ENCODE measurements around the gene CENPS. TPM values are rescaled to one million over a fixed set of nuclear protein-coding genes. Genes with fewer than 3 reads are reported as not detected.

Gene CENPS
- 10 to 100 TPM; 16.1 to 20.7 TPM for total RNA-seq

DNA sequence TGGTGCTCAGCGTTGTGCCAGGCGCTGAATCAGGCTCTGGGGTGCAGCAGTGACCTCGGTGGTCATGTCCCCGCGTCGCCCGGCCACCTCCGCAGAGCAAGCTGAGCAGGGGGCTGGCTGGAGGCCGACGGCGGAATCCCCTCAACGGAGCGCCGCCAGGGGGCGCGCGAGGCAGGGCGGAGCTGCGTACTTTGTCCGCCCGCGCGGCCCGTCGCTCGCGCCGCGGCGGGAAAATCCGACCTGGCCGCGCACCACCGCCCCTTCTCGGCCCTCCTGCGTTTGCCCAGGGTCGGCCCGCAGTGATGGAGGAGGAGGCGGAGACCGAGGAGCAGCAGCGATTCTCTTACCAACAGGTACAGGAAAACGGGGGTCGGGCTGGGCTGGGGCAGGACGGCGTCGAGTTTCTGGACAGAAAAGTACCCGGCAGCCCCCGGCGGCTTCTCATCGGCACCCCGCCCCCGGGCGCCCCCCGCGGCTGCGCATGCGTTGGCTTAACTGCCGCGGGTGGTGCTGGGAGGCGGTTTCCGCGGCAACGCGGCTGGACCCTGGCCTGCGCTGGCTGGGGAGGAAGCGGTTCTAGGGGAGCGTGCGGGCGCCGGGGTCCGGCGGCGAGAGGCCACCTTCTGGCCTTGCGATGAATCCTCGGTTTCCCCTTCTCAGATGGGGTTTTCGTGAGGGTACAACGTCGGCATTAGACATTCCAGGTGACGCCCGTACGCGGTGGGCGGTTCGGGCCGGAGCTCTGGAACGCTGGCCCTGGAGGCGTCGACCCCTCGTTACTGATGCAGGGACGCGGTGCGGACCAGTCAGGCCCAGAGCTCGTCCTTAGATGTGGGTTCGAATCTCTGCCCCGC is at the start of gene CENPS:
TSS of gene CENPS (plus strand) at position 218 of the 854 bp plus-strand sequence. CDS start at position 303, 85 bp downstream.
- Mint-ChIP-seq H3K4me3 (peak within 1 kb of the TSS; percentile 82), H3K27me3 (no peaks in the 10 kb centered on the region), H3K4me1 (peaks cover 31% of the 10 kb centered on the region), H3K9me3 (no peaks in the 10 kb centered on the region), H3K36me3 (ENCODE audit: low read depth) (no peaks in the 10 kb centered on the region), H3K27ac (peak within 1 kb of the TSS; percentile 91)
- peak; percentile 81 for DNase-seq
- POLR2A ChIA-PET, result interaction anchor here (0.7 kb wide), 1 partner anchor 359 kb away, joined by 3 read pairs; no protein-coding TSS in a partner anchor
- CTCF ChIA-PET, result interaction anchor here (0.6 to 4.6 kb wide), 31 partner anchors 10 to 546 kb away, joined by 3 to 61 read pairs (median 4); partner anchors contain the start of genes DFFA, KIF1B, LZIC and NMNAT1

DNA sequence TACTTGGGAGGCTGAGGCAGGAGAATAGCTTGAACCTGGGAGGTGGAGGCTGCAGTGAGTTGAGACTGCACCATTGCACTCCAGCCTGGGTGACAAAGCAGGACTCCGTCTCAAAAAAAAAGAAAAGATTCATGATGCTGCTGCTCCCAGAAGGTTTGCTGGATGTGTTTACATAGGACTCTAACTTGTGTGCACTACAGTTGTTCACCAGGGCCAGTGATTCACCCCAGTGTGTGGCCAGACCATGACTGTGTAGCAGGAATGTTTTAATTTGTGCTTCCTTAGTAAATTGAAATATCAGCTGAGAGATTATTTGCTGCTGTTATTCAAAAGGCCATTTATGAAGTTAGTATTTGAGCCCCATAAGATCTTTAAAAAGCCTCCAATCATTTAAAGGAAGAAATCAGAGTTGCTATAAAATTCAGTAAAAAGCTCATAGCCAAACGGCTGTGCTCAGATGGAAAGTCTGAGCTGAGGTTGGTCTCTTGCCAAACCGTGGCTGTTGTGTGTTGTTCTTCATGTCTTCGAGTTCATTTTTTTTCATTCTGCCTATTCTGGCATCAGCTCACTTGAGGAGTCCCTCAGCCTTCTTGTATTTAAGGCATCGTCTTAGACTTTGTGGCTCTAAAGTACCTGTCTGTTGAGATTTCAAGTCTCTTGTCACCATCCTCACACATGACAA is 49.5 kb upstream of the CENPS start:
- DNase-seq, result no peak
- ChIA-PET POLR2A (interaction anchor here (0.6 kb wide), 1 partner anchor 32 kb away, joined by 7 read pairs; no protein-coding TSS in a partner anchor), CTCF (interaction anchor here (0.6 to 1.2 kb wide), 3 partner anchors 32 to 729 kb away, joined by 3 read pairs; no protein-coding TSS in a partner anchor)
- Mint-ChIP-seq H3K27ac (no peak overlapping the region), H3K4me1 (no peaks in the 10 kb centered on the region), H3K4me3 (no peak overlapping the region), H3K27me3 (no peaks in the 10 kb centered on the region), H3K9me3 (no peaks in the 10 kb centered on the region), H3K36me3 (ENCODE audit: low read depth) (no peaks in the 10 kb centered on the region)

DNA sequence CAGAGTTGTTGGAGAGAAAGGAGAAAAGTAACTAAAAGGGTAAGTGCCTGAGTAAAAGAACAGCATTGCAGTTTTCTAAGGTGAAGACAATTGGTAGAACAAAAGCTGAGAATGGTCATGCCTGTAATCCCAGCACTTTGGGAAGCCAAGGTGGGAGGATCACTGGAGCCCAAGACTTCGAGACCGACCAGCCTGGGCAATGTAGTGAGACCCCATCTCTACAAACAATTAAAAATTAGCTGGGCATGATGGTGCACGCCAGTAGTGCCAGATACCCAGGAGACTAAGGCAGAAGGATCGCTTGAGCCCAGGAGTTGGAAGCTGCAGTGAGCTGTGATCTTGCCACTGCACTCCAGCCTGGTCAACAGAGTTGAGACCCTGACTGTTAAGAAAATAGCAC is 46.6 kb upstream of the CENPS start:
- Mint-ChIP-seq H3K9me3 (no peaks in the 10 kb centered on the region), H3K36me3 (ENCODE audit: low read depth) (no peaks in the 10 kb centered on the region), H3K4me3 (no peak overlapping the region), H3K27ac (no peak overlapping the region), H3K4me1 (peaks cover 11% of the 10 kb centered on the region), H3K27me3 (no peaks in the 10 kb centered on the region)
- POLR2A ChIA-PET, result no interaction called here
- CTCF ChIA-PET, result interaction anchor here (1.4 kb wide), 1 partner anchor 24 kb away, joined by 3 read pairs; no protein-coding TSS in a partner anchor
- DNase-seq, result no peak

GRCh38 chr1:10384219-10384618 is 46.0 kb upstream of the CENPS start:
- POLR2A ChIA-PET, result no interaction called here
- Mint-ChIP-seq H3K27me3 (no peaks in the 10 kb centered on the region), H3K9me3 (no peaks in the 10 kb centered on the region), H3K4me3 (no peak overlapping the region), H3K4me1 (peaks cover 11% of the 10 kb centered on the region), H3K27ac (no peak overlapping the region), H3K36me3 (ENCODE audit: low read depth) (no peaks in the 10 kb centered on the region)
- CTCF ChIA-PET, result interaction anchor here (0.6 to 1.4 kb wide), 2 partner anchors 23 to 45 kb away, joined by 3 to 5 read pairs; no protein-coding TSS in a partner anchor
- no peak for DNase-seq

DNA sequence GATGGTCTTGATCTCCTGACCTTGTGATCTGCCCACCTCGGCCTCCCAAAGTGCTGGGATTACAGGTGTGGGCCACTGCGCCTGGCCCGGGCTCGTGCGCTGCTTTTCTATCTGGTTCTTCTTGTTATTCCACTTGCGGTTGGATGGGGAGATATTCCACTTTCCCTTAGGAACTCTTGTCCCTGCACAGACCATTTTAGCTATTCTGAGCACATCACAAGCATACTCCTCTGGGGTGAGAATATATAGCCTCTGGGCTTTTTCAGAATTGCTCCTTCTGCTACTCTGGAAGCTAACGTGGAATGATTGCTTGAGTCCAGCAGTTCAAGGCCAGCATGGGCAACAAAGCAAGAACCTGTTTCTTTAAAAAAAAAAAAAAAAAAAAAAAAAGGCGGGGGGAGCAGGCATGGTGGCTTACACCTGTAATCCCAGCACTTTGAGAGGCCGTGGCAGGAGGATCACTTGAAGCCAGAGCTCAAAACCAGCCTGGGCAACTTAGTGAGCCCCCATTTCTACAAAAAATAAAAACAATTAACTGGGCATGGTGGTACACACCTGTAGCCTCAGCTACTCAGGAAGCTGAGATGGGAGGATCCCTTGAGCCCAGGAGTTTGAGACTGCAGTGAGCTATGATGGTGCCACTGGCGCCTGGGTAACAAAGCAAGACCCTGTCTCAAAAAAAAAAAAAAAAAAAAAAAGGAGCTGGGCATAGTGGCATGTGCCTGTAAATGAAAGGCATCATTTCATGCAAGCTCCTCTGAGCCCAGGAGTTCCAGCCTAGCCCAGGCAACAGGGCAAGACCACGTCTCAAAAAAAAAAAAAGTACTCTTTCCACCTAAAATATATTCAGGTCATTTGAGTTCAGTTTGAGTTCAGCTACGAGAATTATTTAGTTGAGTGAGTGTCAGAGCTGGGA is 43.2 kb upstream of the CENPS start:
- H3K9me3 Mint-ChIP-seq, result no peaks in the 10 kb centered on the region
- H3K27me3 Mint-ChIP-seq, result no peaks in the 10 kb centered on the region
- POLR2A ChIA-PET, result interaction anchor here (0.6 kb wide), 1 partner anchor 600 kb away, joined by 3 read pairs; no protein-coding TSS in a partner anchor
- no peak overlapping the region for H3K4me3 Mint-ChIP-seq
- peaks cover 11% of the 10 kb centered on the region for H3K4me1 Mint-ChIP-seq
- DNase-seq, result no peak
- CTCF ChIA-PET, result interaction anchor here (0.6 to 1.8 kb wide), 12 partner anchors 10 to 714 kb away, joined by 3 to 5 read pairs (median 4); no protein-coding TSS in a partner anchor
- no peaks in the 10 kb centered on the region for H3K36me3 Mint-ChIP-seq (ENCODE audit: low read depth)
- no peak overlapping the region for H3K27ac Mint-ChIP-seq

GRCh38 chr1:10387677-10388386 is 42.4 kb upstream of the CENPS start:
- Mint-ChIP-seq H3K4me3 (no peak overlapping the region), H3K27me3 (no peaks in the 10 kb centered on the region), H3K4me1 (peaks cover 11% of the 10 kb centered on the region), H3K9me3 (no peaks in the 10 kb centered on the region), H3K27ac (no peak overlapping the region), H3K36me3 (ENCODE audit: low read depth) (no peaks in the 10 kb centered on the region)
- DNase-seq, result no peak
- CTCF ChIA-PET, result interaction anchor here (0.6 to 1.8 kb wide), 7 partner anchors 10 to 714 kb away, joined by 3 to 5 read pairs (median 4); no protein-coding TSS in a partner anchor
- POLR2A ChIA-PET, result interaction anchor here (0.6 kb wide), 1 partner anchor 600 kb away, joined by 3 read pairs; no protein-coding TSS in a partner anchor

GRCh38 chr1:10388387-10388715 is 41.9 kb upstream of the CENPS start:
- Mint-ChIP-seq H3K9me3 (no peaks in the 10 kb centered on the region), H3K27me3 (no peaks in the 10 kb centered on the region), H3K4me3 (no peak overlapping the region), H3K27ac (no peak overlapping the region), H3K4me1 (peaks cover 11% of the 10 kb centered on the region), H3K36me3 (ENCODE audit: low read depth) (no peaks in the 10 kb centered on the region)
- ChIA-PET POLR2A (no interaction called here), CTCF (interaction anchor here (0.5 to 1.7 kb wide), 5 partner anchors 12 to 316 kb away, joined by 3 to 5 read pairs (median 4); partner anchors contain the start of gene KIF1B)
- DNase-seq, result no peak

GRCh38 chr1:10389271-10389973 is 40.8 kb upstream of the CENPS start:
- Mint-ChIP-seq H3K4me3 (no peak overlapping the region), H3K27me3 (no peaks in the 10 kb centered on the region), H3K4me1 (peaks cover 11% of the 10 kb centered on the region), H3K27ac (no peak overlapping the region), H3K9me3 (peaks cover 3% of the 10 kb centered on the region), H3K36me3 (ENCODE audit: low read depth) (no peaks in the 10 kb centered on the region)
- no peak for DNase-seq
- ChIA-PET CTCF (no interaction called here), POLR2A (no interaction called here)

DNA sequence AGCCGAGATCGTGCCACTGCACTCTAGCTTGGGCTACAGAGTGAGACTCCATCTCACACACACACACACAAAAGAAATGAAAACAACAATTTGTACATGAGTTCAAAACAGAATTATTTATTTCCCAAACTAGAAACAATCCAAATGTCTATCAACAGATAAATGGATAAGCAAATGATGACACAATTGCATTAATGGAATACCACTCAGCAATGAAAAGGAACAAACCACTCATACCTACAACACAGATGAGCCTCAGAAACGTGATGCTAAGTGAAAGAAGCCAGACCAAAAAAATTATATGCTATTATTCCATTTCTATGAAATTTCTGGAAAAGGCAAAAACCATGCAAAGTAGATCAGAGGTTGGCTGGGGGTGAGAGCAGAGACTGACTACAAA is 33.4 kb upstream of the CENPS start:
- Mint-ChIP-seq H3K27me3 (no peaks in the 10 kb centered on the region), H3K4me3 (peak overlapping the region; percentile 8), H3K36me3 (ENCODE audit: low read depth) (peaks cover 9% of the 10 kb centered on the region), H3K4me1 (peaks cover 26% of the 10 kb centered on the region), H3K27ac (no peak overlapping the region), H3K9me3 (peaks cover 4% of the 10 kb centered on the region)
- DNase-seq, result no peak
- CTCF ChIA-PET, result interaction anchor here (0.6 to 1.5 kb wide), 2 partner anchors 12 to 187 kb away, joined by 3 read pairs; partner anchors contain the start of gene KIF1B
- POLR2A ChIA-PET, result no interaction called here

DNA sequence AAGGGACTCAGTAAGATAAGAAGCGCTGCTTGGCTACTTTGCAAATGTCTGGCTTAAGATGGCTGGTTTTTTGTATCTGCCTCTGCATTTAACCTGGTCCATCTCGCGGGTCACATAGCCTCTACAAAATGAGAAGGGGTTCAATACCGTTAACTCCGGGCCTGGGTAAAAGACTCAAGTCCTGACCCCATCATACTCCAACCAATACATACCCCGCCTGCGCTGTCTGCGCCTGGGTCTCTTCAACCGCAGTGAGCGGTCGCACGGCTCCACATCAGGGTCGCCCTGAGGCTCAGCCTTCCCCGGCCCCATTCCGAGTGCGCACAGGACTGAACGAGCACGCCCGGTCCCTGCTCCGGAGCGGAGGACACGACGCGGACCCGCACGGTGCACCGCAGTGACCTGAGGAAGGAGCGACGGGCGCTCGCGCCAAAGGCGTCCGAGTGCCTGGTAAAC is 31.9 kb upstream of the CENPS start:
- no peak for DNase-seq
- Mint-ChIP-seq H3K36me3 (ENCODE audit: low read depth) (peaks cover 12% of the 10 kb centered on the region), H3K9me3 (peaks cover 4% of the 10 kb centered on the region), H3K27ac (peak overlapping the region; percentile 73), H3K27me3 (no peaks in the 10 kb centered on the region), H3K4me1 (peaks cover 29% of the 10 kb centered on the region), H3K4me3 (peak overlapping the region; percentile 92)
- ChIA-PET POLR2A (interaction anchor here (0.5 kb wide), 1 partner anchor 616 kb away, joined by 3 read pairs; no protein-coding TSS in a partner anchor), CTCF (interaction anchor here (0.7 to 1.9 kb wide), 4 partner anchors 11 to 32 kb away, joined by 3 to 7 read pairs (median 4); partner anchors contain the start of gene CENPS)
